NCI-H2029 (cell line): ENCODE results near the gene MYO1A.
"Not testable (repeated sequence)": the region's sequence is repeated elsewhere in the genome, so short reads cannot be mapped to it uniquely, and the experiment has no call there.

Experiments used
- DNase-seq: peaks from one replicate; lab custom pipeline; 2025; lab: John Stamatoyannopoulos, UW

Gene MYO1A

DNA sequence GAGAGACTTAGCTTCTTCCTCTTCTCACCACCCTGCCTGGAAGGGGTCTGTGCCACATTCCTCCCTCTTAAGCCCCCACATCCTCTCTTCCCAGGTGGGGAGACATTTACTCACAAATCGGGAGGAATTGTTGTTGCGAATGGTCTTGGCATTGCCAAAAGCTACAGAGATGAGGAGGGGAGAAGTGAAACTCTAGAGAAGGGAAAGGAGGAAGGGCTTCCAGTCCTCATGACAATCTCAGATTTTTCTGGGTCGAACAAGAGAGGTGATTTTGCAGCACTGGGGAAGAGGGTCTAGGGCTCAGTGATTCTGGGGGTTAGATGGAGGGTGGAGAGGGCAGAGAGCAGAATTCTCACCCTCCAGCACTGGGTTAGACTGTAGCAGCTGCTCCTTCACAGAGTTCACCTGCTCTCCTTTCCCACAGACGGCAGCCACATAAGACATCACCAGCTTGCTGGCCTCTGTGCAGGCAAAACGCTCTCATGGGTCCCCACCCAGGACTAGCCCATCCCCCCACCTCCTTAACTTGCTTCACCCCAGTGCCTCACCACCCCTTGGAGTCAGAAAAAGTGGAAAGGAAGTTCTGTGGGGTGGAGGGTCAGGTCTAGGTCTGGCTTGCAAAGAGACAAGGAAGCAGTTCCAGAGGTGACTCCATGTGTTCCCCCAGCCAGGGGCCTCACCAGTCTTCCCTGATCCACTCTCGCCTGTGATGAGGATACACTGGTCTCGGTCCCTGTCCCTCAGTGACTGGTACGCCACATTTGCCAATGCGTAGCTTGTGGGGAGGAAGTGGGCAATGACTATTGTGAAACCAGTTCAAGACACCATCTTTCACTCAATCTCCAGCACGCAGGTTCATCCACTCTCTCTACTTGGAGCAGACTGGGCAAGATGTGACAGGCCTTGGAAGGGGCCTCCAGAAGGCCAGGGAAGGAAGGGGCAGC is 2.7 kb downstream of the MYO1A start:
- no peak for DNase-seq

DNA sequence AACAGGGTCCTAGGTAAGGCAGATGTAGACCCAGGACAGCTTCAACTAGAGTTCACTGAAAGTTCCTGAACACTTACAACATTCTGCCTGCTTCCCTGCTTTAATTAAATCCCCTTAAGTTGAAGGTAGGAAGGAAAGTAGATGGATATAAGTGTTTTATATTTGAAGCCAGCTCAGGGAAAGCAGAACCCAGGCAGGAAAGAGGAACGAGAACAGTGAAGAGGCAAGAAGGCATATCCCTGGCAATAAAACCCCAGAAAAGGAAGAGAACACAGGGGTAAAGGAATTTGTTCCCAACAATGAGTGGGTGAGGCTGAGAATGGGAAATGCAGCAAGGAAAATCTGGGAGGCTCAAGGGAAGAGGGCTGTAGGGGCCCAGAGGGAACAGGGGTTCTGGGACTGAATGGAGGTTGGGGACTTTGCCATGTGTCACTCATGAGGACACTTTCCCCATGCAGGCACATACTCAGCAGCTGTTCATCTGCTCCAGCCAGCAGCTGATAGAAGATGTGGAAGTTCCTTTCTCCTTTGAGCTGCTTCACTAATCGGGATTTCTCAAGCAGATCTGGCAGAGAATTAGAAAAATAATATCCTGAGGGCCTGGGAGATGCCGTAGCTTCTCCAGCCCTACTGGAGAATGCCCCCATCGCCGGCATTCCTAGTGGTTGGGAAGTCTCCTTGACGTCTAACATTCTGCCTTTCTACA is 3.7 kb downstream of the MYO1A start:
- DNase-seq = no peak

DNA sequence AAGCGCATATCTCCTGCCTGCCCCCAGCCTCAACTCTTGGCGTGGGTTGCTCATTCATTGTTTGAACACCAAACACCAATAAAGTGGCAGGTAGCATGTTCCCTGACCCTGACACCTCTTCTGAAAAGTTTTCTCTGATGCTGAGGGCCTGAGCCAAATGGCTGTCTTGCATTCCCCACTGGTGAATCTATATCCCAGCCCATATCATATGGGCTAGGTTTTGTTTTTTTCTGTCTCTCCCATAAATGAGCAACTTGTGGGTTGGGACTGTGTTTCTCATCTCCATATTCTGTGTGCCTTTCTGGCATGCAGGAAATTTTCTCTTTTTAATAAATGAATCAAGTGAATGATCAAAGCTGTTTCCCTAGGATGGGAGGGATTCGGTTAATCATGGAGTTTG is 5.0 kb downstream of the MYO1A start:
- no peak for DNase-seq

DNA sequence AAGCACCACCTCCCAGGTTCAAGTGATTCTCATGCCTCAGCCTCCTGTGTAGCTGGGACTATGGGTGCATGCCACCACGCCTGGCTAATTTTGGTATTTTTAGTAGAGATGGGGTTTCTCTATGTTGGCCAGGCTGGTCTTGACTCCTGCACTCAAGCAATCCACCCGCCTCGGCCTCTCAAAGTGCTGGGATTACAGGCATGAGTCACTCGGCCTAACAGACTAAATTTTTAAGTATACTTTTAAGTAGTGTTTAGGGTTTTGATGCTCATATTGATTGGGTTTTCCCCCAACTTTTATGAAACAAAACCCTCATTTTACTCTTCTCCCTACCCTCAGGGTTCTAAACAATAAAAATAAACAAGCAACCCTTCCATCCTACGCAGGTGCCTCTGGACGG is 5.5 kb downstream of the MYO1A start:
- DNase-seq = no peak

DNA sequence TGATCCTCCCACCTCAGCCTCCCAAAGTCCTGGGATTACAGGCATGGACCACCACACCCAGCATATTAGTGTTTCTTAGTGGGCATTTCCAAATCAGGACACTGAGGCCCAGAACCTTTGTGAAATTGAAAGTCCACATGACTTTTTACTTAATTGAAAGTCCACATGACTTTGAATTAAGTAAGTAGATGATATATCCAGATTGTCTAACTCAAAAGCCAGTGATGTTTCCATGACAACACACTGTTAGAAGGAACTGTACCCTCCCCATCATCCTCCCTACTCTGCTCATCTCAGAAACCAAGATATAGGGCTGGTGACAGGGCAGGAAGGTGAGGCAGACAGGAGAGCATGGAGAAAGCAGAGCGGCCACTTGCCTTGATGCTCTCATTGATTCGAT is 7.2 kb downstream of the MYO1A start:
- no peak for DNase-seq

DNA sequence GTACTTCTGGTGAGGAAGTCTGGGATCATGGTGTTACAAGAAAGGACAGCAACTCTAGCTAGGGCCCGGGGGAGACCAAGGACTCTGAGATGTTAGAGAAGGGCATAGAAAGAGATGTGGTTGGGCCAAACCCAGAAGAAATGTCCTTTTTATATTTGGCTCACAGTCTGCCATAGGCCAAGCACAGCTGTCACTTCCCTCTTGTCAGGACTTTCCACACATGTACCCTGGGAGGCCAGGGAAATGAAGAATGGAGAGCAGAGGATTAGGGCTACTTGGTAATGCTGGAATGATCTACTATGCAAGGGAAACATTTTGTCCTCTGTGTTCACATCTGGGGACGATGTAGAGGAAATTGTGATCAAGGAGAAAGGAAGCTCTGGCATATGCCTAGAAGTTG is 9.2 kb downstream of the MYO1A start:
- DNase-seq = no peak

DNA sequence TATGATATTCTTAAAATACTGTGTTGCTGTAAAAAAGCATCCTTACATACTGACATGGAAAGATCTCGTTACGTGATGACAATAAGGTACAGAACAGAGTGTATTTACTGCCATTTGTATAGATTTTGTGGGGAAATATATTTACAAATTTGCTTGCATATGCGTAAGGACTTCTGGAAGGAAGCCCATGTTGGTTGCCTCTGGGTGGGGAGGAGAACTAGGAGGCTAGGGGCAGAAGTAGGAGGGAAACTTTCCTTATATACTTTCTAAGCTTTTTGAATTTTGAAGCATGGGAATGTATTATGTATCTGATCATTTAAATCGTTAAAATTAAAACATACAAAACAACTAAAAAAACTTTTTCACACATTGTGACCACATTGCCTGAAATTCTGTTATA is 9.7 kb downstream of the MYO1A start:
- DNase-seq = no peak

DNA sequence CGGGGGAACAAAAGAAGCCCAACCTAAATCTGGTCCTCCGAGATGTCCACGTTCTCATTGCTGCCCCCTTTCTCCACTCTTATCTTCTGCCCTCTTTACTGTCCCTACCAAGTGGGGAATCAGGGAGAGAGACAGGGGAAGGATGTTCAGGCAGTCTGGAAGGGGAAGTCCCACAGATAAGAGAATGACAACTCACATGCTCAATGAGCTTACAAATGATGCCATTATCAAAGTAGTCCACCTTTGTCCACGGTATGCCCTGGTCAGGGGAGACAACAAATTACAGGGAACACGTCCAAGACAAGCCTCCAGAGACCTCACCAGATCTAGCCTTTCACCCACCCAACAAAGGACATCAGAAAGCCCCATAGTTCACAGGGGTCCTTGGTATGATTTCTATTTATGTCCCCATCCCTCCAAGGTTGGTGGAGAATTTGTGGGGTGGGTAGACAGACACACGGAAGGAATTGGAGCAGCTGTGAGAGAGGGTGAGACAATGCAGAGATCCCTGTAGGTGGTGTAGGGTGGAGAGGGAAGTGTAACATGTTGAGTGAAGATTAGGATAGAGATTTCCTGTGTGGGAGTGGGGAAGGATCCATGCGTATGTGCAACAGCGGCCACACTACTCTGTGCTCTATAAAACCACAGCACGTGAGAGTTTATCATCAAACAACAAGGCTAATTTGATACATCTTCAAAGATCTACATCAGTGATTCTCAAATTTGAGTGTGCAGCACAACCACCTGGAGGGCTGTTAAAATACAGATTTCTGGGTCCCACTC is 10.7 kb downstream of the MYO1A start:
- DNase-seq = no peak

DNA sequence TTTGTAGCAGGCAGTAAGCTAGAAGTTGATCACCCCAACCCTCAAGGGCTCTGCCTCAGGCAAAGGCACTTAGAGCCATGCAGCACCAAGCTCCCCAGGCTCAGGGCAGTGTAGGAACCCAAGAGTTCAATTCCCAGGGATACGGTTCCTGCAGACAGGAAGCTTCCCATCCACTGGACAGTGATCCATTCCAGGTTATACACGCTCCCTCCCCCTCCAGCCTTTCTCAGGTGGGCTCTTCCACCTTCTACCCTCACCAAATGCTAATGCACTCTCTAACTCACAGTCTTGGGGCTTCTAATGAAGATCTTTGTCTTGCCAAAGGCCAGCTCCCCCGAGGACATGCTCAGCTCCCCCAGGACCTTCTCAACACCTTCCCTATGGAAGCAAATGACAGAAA is 12.7 kb downstream of the MYO1A start:
- DNase-seq = no peak

DNA sequence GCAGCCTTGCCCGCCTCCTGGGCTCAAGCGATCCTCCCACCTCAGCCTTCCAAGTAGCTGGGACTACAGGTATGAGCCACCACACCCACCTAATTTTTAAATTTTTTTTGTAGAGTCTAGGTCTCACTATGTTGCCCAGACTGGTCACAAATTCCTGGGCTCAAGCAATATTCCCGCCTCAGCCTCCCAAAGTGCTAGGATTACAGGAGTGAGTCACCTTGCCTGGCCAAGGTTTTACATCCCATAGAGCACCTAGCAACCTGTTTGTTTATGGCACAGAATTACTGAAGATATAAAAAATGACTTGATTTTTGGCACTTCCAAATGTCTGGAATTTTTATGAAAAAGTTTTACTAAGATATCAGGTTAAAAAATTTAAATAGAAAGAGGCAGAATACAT is 16.5 kb downstream of the MYO1A start:
- DNase-seq = no peak

DNA sequence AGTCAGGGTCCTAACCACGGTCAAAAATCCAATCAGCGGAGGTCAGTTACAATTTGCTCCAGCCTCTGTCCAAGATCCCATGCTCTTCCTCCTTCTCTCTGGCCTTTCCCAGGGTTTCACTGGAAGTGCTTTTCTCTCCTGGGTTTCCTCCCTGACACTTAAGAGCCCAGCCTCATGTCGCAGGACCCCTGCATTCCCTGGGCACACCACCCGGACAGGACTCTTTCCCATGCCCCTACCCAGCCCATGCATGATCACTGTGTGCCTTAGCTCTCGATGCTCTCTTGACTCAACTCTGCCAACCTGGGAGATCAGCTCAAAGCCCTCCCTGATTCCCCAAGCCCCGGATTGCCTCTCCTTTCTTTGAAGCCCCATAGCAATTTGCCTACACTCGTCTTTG is 18.1 kb downstream of the MYO1A start:
- DNase-seq = no peak

DNA sequence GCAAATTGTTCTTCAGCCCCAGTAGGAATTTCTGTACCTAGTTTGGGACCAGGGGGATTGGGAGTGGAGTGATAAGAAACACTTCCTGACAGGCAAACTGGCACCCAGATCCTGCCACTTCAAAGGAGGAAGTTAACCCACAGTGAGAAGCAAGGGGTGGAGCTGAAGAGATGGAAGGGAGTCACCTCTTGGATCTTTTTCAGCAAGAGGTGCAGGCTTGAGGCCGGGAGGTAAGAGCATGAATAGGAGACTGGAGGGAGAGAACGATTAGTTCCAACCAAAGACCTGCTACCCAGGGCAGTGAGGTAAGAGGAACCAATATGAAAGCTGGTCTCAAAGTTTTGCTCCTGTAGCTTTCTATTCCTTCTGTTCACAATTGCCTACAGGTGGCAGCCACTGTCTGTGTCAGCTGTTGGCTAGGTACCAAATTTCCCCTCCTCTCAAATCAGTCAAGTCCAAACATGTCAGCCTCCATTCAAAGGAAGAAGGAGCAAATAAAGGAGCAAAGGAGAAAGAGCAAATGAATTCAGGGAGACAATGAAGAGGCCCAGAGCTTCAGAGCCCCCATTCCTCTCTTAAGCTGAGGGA is 18.7 kb downstream of the MYO1A start:
- DNase-seq = peak; percentile 44

DNA sequence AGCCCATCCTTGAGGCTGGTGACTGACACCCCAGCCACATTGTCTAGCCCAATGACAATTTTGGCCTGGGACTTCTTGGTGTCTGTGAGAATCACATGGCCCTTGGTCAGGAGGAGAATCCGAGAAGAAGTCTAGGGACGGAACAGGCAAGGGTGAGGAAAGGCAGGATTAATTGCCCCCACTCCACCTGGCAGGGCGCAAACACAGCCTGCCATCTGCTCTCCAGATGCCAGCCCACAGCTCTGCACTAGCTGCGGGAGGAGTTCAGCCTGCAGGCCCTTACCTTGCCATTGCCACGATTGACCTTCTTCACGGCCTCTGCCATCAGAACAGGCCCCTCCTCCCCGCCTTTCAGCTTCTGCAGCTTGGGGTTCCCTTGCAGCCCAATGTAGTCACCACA is 20.5 kb downstream of the MYO1A start:
- no peak for DNase-seq

DNA sequence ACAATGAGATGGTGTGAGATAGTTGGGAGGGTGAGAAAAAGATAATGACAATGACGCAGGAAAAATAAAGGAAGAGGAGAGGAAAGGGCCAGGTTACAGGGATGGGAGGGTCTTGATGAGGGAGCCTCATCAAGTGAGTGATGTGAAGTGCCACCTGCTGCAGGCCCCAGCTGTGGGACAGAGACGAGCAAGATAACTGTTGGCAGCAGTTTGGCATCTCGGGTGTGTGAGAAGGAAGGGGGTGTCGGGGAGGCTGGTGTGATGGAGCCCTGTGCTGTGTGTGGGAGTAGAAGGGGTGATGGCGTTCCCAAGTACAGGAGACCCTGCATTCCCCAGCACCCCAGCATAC is 22.1 kb downstream of the MYO1A start:
- DNase-seq = no peak

DNA sequence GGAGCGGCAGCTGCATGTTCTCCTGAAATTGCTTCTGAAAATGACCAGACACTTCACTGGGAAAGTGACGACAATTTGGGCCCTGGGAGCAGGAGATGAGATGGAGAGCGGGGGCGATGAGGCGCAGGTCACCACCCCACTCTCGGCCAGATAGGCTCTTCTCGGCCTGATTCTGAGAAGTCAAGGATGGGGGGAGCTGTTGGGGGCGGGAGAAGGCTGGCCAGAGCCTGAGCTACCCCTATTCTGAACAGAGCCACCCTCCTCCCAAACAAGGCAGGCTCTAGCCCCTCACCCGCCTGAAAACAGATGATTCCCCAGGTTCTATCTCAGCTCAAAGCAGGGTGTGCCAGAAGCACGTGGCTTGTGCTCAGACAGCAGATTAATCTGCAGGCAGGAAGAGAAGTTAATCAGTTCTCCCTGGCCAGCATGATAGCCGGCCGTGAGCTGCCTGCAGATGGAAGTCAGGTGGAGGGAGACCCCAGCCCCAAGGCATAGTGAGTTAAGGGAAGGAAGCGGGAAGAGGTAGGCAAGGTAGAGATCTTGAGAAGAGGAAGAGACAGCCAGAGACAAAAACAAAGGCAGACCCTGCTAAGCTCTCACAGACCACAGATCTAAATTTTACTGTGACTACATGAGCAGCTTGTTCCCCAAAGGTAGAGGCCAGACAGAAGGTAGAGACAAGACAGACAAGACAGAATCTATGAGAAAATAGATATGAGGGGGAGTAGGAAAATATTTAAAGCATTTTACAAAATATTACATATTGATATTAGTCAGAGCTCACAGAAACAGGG is 22.7 kb downstream of the MYO1A start:
- no peak for DNase-seq

DNA sequence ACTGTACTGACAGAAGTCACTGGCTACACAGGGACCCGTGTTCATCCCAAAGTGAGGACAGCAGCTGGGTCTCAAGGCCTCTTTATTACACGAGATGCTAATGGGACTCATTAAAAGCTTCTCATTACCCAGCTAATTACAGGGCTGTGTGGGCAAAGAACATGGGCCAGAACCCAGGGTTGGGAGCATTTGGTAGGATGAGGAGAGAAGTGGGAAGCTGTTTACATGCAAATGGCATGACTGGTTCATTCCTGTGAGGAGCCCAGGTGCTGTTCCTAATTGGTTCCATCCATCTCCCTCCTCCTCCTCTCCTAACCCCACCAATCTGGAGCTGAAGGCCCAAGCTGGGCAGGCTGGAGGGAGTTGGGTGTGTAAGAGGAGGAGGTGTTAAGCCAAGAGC is 24.7 kb downstream of the MYO1A start:
- no peak for DNase-seq

DNA sequence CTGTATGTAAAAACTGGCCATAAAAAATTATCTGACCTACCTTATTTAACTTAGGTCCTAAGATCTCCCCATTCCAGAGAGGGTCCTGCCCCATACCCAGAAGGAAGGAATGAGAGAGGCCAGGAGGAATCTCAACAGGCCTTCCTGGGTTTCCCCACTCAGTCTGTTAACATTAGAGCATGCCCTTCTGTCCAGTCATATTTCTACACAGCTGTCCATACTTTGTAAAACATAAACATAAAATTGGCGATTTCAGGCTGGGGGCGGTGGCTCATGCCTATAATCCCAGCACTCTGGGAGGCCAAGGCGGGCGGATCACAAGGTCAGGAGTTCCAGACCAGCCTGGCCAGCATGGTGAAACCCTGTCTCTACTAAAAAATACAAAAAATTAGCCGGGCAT is 27.6 kb downstream of the MYO1A start:
- not testable (repeated sequence) for DNase-seq

DNA sequence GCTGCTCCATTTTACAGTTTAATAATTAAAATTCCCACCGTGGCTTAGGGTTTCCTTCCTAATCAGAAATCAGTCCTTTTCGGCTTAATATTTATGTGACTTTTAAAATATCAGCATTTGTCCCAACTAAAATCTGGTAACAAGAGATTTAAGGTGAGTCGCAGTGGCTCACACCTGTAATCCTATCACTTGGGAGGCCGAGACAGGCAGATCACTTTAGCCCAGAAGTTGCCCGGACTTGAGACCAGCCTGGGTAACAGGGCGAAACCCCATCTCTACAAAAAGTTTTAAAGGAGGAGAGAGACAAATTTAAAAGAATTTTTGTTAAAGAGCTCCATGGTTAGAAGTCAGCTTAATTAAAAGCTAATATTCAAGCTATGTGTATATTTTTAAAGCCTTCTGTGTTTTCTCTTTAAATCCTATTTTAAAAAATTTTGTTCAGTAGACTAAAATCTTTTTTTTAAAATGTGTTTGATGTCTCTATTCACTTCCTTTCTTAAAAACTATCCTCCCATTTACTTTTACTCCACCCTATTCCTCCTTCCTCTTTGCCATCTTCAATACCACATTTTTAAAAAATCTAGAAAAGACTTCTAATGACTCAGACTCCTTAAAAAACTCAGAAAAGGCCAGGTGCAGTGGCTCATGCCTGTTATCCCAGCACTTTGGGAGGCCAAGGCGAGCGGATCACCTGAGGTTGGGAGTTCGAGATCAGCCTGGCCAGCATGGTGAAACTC is 29.8 kb downstream of the MYO1A start:
- no peak for DNase-seq

DNA sequence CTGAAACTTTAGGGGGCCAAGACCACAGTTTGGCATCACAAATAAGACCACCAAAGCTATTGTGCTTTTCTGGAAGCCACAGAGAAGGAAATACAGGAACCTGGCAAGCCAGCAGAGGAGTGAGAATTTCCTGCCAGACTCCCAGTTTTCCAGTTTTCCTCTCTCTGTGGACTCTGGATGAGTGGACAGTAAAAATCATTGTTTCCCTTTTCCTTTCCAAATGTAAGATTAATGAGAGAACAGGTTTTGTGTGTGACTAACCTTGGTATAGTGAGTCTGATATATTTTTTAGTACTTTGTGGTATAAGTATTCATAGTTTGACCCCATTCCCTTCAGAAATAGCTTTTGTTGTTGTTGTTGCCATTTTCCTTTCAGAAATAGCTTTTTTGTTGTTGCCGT is 31.0 kb downstream of the MYO1A start:
- DNase-seq = no peak

DNA sequence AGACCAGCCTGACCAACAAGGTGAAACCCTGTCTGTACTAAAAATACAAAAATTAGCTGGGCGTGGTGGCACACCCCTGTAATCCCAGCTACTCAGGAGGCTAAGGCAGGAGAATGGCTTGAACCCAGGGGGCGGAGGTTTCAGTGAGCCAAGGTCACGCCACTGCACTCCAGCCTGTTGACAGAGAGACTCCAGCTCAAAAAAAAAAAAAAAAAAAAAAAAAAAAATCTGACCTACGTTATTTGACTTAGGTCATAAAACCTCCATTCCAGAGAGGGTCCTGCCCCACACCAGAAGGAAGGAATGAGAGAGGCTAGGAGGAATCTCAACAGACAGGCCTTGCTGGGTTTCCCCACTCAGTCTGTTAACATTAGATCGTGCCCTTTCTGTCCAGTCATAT is 31.6 kb downstream of the MYO1A start:
- not testable (repeated sequence) for DNase-seq

DNA sequence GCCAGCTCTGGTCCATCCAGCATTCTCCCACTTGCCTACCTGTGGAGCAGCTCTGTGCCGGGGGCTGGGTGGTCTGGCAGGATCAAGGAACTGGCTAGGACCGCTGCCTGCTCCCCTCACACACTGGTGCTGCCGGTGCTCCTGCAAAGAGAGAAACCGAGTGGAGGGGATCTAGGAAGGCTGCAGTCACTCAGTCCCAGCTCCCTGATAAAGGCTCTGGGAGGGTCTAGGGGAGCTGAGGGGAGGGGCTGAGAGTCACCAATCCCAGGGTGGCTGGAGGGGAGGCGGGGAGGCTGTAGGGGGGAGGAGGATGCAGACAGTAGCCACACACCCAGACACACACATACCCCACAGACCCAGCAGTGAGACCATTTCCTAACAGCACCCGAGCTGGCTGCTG is 33.6 kb downstream of the MYO1A start, which contains the start of gene TAC3:
Gene TAC3, minus strand, starts transcription at position 182 of the 400 bp plus-strand sequence. CDS start 732 bp downstream, outside the sequence.
- DNase-seq = no peak
